ENCODE measurements around the gene SPATS2.
"Not testable (repeated sequence)": the region's sequence is repeated elsewhere in the genome, so short reads cannot be mapped to it uniquely, and the experiment has no call there.

SPATS2 gene

DNA sequence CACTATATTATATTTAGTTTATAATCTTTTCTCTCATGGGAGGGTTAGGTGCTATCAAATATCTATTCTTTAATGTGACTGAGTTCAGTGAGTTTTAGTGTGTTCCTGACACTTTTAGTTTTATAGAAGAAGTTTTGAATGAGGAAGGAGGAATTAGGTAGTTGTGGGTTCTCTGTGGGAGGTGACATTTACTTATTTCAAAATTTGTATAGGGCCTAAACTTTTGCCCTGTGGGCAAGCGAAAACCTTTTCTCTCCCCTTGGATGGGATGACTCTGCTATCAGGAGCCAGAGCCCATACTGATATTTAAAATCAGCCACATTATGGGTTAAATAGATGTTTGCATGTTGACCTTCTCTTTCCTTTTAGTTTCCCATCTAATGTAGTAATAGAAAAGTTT is 43.6 kb downstream of the SPATS2 start:
- DNase-seq (ENCODE audit: low spot score), result no peak

DNA sequence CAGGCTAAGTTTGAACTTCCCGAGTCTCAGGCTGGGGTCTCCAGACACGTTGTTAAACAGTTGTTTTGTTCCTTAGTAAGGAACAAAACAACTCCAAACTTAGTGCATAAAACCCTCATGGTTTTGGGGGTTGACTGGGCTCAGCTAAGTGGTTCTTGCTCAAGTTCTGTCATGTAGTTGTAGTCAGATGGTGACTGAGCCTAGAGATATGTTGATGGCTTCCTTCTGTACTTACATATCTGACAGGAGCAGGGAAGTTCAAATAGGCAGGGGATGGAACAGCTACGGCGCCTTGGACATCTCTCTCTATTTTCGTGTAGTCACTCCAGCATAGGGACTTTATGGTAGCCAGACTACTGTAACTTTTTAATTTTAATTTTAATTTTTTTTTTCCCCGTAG is 45.7 kb downstream of the SPATS2 start:
- no peak for DNase-seq (ENCODE audit: low spot score)

DNA sequence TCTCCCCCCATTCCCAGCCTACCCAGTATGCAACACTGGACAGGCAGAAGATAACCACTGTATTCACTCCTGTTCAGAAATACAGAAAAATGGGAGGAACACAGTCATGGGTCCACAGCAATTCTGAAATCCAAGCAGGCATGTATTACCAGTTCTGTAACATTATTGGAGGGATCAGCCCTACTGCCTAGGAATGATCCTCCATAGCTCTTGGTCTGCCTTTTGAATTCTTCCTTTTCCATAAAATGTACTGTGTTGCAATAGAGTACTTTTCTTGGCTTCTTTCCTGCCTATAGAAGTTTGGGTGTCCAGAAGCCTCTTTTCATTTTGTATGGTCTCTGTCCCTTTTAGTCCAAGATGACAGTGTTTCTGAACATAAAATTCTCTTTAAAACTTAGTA is 46.5 kb downstream of the SPATS2 start:
- DNase-seq (ENCODE audit: low spot score), result no peak

DNA sequence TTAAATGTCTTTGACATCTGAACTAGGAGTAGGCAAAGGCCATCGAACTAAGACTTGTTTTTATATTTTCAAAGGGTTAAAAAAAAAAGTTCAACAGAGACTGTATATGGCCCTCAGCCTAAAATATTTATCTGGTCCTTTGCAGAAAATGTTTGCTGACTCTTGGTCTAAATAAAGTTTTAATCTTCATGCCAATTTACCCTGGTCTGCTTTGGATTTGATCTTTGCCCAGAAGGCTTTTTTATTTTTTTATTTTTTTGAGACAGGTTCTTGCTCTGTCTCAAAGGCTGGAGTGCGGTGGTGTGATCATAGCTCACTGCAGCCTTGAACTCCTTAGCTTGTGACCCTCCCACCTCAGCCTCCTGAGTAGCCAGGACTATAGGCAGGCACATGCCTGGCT is 47.1 kb downstream of the SPATS2 start:
- no peak for DNase-seq (ENCODE audit: low spot score)

DNA sequence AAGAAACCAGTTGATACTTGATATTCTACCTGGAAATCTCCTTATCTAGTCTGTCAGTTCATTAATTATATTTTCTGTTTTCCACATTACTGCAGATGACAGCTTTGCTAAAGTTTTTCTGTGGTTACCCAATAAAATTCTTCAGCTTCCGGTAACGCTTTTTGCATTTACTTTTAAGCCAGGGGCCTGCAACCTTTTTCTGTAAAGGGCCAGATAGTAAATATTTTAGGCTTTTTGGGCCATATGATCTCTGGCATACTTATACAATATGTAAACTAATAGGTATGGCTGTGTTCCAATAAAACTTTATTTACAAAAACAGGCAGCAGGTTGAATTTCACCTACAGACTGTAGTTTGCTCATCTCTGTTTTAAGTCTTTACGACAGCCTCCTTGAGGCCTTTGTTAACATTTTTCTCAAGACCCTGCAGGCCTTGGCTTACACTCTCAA is 48.3 kb downstream of the SPATS2 start:
- DNase-seq (ENCODE audit: low spot score), result no peak

DNA sequence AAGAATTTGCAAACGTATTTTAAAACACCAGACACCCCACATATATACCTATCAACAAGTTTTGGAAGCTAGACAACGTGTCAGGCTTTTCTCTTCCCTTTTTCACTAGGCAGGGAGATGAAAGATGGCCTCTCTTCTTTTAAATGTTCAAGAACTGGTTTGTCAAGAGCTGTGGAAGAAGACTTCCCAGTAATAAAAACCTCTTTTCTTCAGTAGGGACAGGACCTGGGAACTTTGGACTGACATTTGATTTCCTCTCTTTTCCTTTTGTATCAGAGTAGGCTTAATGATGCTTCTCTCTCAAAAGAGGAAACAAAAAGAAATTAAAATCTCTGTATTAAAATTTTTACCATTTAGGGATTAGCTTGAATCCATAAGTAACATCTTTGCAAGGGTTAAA is 49.6 kb downstream of the SPATS2 start:
- DNase-seq (ENCODE audit: low spot score), result no peak

DNA sequence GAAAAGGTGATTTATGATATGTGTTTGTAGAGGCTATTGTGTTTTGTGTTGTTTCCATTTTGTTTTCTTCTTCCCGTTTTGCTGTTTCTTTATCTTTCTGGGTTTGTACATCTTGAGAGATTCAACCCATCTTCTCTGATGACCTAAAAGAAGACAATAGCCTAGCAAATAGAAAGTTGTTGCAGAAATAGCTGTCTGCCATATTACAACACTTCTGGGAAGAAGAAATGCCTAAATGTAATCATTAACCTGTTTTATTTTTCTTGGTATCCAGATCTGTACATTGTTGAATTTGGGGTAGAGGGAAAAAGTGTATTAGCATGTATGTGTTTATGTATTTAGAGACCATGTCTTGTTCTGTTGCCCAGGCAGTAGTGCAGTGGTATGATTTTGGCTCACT is 50.3 kb downstream of the SPATS2 start:
- no peak for DNase-seq (ENCODE audit: low spot score)

DNA sequence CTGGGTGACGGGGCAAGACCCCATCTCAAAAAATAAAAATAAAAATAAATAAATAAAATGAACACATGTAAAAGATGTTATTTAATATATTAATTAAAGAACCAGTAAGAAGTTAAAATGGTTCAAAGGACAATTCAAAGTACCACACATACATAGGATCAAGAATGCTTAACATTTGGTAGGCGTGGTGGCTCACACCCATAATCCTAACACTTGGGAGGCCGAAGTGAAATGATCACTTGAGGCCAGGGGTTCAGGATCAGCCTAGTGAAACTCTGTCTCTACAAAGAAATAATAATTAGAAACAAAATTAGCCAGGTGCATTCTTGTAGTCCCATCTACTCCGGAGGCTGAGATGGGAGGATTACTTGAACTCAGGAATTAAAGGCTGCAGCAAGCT is 53.3 kb downstream of the SPATS2 start:
- no peak for DNase-seq (ENCODE audit: low spot score)

DNA sequence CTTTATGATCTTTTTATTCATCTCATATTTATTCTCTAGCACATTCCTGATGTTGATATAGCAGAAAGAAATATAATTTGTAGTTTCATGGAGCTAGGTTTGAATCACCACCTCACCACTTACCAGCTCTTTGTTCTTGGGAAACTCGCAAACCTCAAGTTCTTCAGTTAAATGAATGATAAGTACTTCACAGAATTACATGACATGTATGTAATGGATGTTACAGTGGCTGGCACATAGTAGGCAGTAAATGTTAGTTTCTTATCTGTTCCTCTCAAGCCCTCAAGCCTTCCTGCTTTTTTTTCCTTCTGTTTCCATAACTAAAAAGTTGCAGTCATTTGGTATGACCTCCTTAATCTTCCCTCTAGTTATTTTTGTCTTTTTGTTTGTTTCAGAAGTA is 54.9 kb downstream of the SPATS2 start:
- DNase-seq (ENCODE audit: low spot score), result no peak

DNA sequence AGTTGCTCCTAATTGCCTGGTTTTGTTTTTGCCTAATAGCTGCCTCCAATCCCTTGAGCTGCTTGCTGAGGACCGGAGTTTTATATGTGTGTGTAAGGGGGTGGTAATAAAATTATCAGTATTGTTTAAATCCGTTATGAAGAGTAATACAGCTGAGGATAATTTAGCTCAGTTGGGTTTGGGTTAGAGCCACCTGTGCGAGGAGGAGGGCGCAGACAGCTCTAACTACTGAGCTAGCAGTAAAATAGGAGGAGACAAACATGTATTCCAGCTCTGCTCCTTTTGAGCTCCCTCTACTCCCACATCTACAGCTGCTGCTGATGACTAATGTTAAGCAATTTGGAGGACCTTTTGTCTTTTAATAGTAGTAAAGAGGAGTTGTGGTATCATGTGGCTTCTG is 61.5 kb downstream of the SPATS2 start:
- DNase-seq (ENCODE audit: low spot score), result no peak

DNA sequence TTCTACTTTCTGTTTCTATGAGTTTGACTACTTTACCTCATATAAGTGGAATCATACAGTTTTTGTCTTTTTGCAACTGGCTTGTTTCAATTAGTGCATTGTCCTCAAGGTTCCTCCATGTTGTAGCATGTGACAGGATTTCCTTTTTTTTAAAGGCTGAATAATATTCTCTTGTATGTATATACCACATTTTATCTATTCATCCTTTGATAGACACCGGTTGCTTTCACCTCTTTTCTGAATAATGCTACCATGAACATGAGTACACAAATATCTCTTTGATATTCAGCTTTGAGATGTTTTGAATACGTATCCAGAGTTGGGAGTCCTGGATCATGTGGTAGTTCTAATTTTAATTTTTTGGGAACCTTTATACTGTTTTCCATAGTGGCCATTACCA is 65.4 kb downstream of the SPATS2 start:
- no peak for DNase-seq (ENCODE audit: low spot score)

DNA sequence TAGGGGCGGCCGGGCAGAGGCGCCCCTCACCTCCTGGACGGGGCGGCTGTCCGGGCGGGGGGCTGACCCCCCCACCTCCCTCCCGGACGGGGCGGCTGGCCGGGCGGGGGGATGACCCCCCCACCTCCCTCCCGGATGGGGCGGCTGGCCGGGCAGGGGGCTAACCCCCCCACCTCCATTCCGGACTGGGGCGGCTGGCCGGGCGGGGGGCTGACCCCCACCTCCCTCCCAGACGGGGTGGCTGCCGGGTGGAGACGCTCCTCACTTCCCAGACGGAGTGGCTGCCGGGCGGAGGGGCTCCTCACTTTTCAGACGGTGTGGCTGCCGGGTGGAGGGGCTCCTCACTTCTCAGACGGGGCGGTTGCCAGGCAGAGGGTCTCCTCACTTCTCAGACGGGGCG is 69.5 kb downstream of the SPATS2 start:
- not testable (repeated sequence) for DNase-seq (ENCODE audit: low spot score)

DNA sequence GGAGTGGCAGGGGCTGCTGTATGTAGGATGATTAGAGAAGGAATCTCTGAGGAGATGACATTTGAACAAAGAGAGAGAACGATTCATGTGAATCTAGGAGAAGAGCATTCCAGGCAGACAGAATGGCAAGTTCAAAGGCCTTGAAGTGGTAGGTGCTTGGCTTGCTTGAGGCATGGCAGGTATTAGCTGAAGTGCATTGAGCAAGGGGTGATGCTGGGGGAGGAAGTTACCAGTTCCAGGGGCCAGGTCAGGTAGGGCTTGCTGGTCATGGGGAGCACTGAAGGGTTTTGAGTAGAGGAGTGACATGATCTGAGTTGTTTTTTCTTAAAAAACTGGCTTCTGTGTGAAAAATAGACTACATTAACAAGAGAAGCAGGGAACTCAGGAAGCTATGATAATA is 71.8 kb downstream of the SPATS2 start:
- DNase-seq (ENCODE audit: low spot score), result no peak

DNA sequence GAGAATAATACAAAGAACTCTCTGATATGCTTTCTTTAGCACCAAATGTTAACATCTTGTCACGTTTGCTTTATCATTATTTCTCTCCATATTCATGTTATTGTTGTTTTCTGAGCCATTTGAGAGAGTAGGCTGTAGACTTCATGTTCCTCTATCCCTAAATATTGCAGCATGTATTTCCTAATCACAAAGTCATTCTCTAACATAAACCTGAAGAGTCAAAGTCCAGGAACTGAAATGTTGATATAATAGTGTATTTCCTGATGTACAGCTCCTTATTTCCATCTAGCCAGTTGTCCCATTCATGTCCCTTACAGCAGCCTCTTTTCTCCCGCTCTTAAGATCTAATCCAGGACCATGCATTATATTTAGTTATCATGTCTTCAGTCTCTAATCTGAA is 72.8 kb downstream of the SPATS2 start:
- DNase-seq (ENCODE audit: low spot score), result no peak

DNA sequence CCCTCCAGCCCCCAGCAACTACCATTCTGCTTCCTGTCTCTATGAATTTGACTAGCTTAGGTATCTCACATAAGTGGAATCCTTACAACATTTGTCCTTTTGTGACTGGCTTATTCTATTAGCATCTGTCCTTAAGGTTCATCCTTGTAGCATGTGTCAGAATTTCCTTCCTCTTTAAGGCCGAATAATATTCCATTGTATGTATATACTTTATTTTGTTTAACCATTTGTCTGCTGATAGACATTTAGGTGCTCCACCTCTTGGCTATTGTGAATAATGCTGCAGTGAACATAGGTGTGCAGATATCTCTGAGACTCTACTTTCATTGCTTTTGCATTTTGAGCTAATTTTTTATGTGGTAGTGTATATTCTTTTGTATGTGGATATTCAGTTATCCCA is 75.7 kb downstream of the SPATS2 start:
- no peak for DNase-seq (ENCODE audit: low spot score)

DNA sequence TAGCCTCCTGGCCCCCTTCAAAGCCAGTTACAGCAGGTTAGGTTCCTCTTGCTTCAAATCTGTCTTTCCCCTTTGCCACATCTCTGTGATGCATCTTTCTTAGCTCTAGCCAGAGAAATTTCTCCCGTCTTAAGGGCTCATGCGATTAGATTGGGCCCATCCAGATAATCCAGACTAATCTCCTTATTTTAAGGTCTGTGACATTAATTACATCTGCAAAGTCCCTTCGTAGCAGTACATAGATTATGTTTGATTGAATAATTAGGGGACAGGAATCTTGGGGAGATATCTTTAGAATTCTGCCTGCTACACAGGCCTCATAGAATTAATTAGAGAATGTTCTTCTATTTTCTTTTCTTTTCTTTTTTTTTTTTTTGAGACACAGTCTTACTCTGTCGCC is 79.3 kb downstream of the SPATS2 start:
- DNase-seq (ENCODE audit: low spot score), result no peak

DNA sequence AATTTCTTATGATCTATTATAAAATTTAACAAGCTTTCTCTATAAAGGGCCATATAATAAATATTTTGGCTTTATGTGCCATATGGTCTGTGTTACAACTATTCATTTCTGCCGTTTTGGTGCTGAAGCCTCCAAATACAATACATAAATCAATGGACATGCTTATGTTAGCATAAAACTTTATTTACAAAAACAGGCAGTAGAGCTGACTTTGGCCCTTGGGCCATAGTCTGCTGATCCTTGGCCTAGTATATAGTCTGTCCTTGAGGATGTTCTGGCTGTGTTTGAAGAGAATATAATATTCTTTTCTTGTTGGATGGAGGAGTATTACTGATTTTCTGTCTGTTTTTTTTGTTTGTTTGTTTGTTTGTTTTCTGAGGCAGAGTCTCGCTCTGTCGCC is 81.6 kb downstream of the SPATS2 start:
- DNase-seq (ENCODE audit: low spot score), result no peak

DNA sequence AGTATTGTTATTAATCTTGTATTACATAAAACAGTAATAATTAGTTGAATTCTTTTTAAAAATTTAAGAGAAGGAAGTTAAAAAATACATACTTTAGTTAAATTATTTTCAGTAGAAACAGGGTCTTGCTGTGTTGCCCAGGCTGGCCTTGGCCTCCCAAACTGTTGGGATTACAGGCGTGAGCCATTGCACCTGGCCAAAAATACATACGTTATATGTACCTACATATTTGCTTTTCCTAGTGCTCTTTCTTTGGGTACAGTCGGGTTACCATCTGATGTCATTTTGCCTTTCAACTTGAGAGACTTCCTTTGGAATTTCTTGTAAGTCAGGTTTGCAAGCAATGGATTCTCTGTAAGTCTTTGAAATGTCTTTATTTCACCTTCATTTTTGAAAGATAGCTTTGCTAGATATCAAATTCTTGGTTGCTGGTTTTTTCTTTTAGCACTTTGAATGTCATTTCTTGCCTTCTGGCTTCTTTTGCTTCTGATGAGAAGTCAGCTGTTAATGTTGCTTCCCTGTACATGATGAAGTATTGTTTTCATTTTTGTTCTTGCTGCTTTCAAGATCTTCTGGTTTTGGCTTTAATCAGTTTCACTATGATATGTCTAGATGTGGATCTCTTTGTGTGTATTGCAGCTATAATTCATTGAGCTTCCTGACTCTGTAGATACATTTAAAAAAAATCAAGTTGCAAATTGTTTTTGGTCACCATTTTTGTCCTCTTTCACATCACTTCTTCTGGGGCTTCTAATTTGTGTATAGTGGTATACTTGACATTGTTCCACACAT is 84.4 kb downstream of the SPATS2 start:
- peak; percentile 65 for DNase-seq (ENCODE audit: low spot score)

DNA sequence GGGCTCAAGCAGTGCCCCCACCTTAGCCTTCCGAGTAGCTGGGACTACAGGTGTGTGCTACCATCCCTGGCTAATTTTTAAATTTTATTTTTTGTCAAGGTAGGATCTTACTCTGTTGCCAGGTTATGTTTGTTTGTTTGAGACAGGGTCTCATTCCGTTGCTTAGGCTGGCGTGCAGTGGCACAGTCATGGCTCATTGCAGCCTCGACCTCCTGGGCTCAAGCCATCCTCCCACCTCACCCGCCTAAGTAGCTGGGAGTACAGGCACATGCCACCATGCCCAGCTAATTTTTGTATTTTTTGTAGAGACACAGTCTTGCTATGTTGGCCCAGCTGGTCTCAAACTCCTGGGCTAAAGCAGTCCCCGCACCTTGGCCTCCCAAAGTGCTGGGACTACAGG is 88.2 kb downstream of the SPATS2 start:
- no peak for DNase-seq (ENCODE audit: low spot score)

DNA sequence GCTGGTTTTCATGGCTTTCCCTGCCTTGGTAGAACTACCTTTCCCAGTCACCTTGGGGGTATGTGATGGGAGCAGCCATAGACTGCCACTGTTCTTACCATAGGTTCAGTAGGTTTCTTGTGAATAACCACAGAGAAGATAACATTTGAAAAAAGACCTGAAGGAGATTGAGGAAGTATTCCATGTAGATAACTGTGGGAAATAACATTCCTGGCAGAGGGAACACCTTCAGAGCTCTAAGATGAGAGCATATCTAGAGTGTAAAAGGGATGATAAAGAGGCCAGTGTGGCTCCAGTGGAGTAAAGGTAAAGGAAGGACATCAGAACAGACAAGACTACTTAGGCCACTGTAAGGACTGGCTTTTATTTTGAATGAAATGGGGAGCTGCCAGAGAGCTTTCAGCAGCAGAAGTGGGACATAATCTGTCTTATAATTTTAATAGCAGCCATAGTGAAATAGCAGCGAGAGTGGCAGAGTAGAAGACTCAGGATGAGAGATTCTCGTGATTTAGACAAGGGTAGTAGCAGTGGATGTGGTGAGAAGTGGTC is 88.9 kb downstream of the SPATS2 start:
- DNase-seq (ENCODE audit: low spot score), result no peak

DNA sequence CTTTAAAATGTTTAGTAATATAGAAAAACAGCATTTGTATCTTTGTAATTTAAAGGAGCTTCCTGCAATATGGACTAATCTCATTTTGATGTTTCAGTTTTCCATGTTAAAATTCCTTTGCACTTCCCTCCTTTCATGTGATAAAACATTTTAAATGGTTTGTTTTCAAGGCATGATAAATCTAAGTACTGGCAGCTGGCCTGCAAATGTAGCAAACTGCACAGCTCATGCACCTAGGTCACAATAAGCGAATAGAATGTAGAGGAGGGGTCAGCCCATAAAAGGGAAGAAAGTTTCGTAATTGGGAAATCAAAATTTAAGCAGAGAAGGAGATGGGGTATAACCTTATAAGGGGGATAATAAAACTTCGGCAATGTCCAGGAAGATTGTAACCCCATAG is 91.6 kb downstream of the SPATS2 start:
- DNase-seq (ENCODE audit: low spot score), result no peak

DNA sequence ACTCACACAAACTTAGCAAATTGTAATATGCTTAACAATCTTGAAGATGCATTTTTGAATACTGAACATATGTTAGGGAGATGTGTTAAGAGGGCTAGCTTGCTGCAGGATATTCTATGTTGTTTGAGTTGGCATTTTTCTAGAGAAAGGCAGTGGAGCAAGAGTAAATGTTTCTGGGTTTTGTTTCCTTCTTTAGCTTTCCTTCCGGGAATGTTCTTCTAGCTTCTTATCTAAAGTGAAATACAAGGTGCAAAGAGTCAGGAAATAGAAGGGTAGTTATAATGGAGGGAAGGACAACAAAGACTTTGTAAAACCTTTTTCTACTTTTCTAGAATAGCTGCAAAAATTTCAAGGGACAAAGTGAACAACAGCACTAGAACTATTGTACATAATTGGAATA is 94.0 kb downstream of the SPATS2 start:
- no peak for DNase-seq (ENCODE audit: low spot score)

DNA sequence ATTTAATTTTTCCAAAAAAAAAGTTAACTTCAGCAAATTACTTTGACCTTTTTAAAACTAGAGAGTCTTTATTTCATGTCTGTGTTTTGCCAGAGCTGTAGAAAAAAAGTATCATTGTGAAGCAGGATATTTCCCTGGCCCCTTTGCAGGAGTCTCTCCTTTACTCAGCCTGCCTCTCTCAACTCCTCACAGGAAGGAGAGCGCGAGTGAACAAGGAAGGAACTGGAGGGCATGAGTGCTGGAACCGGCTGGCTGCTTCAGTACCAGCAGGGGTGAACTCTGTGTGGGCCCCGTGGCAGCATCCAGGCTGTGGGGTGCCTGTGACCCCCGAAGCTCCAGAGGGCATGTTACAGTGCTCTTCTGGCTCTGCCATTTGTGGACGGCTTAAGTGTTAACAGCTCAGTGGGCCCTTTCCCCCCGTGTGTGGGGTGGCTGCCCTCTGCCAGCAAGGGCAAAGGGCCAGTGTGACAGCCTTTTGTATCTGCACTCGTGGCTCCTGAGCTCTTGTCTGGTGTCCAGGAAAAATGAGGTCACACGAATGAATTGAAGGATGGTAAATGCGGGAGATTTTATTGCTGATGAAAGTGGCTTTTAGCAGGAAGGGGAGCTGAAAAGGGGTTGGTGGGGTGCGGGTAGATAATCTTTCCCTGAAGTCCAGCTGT is 95.0 kb downstream of the SPATS2 start:
- DNase-seq (ENCODE audit: low spot score), result no peak

DNA sequence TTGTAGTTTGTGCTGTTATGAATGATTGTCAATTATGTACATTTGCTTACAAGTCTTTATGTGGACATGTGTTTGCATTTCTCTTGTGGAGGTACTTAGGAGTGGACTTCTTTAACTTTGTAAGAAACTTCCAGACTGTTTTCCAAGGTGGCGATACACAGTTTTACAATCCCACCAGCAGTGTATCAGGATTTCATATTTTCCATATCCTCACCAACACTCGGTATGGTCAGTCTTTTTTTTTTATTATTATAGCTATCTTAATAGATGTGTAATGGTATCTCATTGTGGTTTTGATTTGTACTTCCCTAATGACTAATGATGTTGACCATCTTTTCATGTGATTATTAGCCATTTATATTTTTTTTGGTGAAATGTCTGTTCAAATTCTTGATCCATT is 97.9 kb downstream of the SPATS2 start:
- DNase-seq (ENCODE audit: low spot score), result no peak

All from activated CD4-positive, alpha-beta T cell treated with anti-CD3 and anti-CD28 coated beads, Interleukin-2, Interleukin-4, amounts not matched to agents 100 ng/mL and 50 ng/mL, durations not matched to agents 16 hours and 8 hours (primary cell).